Activated CD4-positive, alpha-beta T cell treated with anti-CD3 and anti-CD28 coated beads, Interleukin-2, Interleukin-4, amounts not matched to agents 100 ng/mL and 50 ng/mL, durations not matched to agents 16 hours and 8 hours (primary cell): ENCODE measurements around the gene SP7.
"Not testable (repeated sequence)": the region's sequence is repeated elsewhere in the genome, so short reads cannot be mapped to it uniquely, and the experiment has no call there.

ENCODE experiments used
- DNase-seq: peaks from one replicate; pipeline ENCODE4 v3.0.0-alpha.2; 2020; ENCODE audit warnings: low spot score

Gene SP7

GRCh38 chr12:53320352-53321195 is 15.6 kb downstream of the SP7 start:
- no peak for DNase-seq

GRCh38 chr12:53313996-53314395 is 22.2 kb downstream of the SP7 start:
- no peak for DNase-seq

GRCh38 chr12:53308276-53308675 is 27.9 kb downstream of the SP7 start:
- no peak for DNase-seq

- no peak for DNase-seq
Measured at GRCh38 chr12:53306826-53307225, 29.3 kb downstream of the SP7 start.

- DNase-seq = no peak
Measured at GRCh38 chr12:53302903-53303302, 33.3 kb downstream of the SP7 start.

GRCh38 chr12:53300187-53300586 is 36.0 kb downstream of the SP7 start:
- DNase-seq = peak; percentile 24

- DNase-seq = peak; percentile 93
Measured at GRCh38 chr12:53299454-53300180, 36.5 kb downstream of the SP7 start, which contains the start of gene MYG1. Gene MYG1 (plus strand): TSS chr12:53299695. CDS start chr12:53299738, 43 bp downstream.

GRCh38 chr12:53299101-53299453 is 37.1 kb downstream of the SP7 start:
- DNase-seq = peak; percentile 52

GRCh38 chr12:53298164-53298563 is 38.0 kb downstream of the SP7 start:
- no peak for DNase-seq

- not testable (repeated sequence) for DNase-seq
Measured at GRCh38 chr12:53297106-53297505, 39.0 kb downstream of the SP7 start.

GRCh38 chr12:53295891-53296219 is 40.3 kb downstream of the SP7 start:
- DNase-seq = no peak

- DNase-seq = peak; percentile 92
Measured at GRCh38 chr12:53295070-53295890, 40.9 kb downstream of the SP7 start, which contains the start of gene PFDN5. Gene PFDN5 (plus strand): TSS chr12:53295542. CDS start chr12:53295568, 26 bp downstream.

GRCh38 chr12:53292426-53292825 is 43.7 kb downstream of the SP7 start:
- no peak for DNase-seq

GRCh38 chr12:53290661-53291060 is 45.5 kb downstream of the SP7 start:
- DNase-seq = no peak

- no peak for DNase-seq
Measured at GRCh38 chr12:53289891-53290290, 46.3 kb downstream of the SP7 start.

- no peak for DNase-seq
Measured at GRCh38 chr12:53288322-53288721, 47.8 kb downstream of the SP7 start.

GRCh38 chr12:53287741-53288216 is 48.4 kb downstream of the SP7 start:
- peak; percentile 67 for DNase-seq

GRCh38 chr12:53286448-53286847 is 49.7 kb downstream of the SP7 start:
- DNase-seq = no peak

GRCh38 chr12:53279888-53280498 is 56.2 kb downstream of the SP7 start:
- DNase-seq = no peak

- DNase-seq = no peak
Measured at GRCh38 chr12:53279283-53279869, 56.8 kb downstream of the SP7 start.

- DNase-seq = no peak
Measured at GRCh38 chr12:53277981-53278380, 58.2 kb downstream of the SP7 start.
